Effector CD8-positive, alpha-beta T cell (primary cell): ENCODE data around the gene DNLZ.
"Not testable (repeated sequence)": the region's sequence is repeated elsewhere in the genome, so short reads cannot be mapped to it uniquely, and the experiment has no call there.

Source experiments
- DNase-seq: peaks from one replicate; lab custom pipeline; 2025; lab: John Stamatoyannopoulos, UW

DNLZ gene

GRCh38 chr9:136331030-136331429 lies 32.5 kb downstream of the DNLZ start:
- DNase-seq = no peak

GRCh38 chr9:136330406-136330990 lies 33.0 kb downstream of the DNLZ start:
- no peak for DNase-seq

GRCh38 chr9:136329636-136330405 lies 33.7 kb downstream of the DNLZ start:
- no peak for DNase-seq

- no peak for DNase-seq
These were observed 34.3 kb downstream of the DNLZ start for GRCh38 chr9:136329211-136329627.

GRCh38 chr9:136328622-136329041 lies 34.9 kb downstream of the DNLZ start:
- DNase-seq = no peak

GRCh38 chr9:136328011-136328621 lies 35.4 kb downstream of the DNLZ start:
- DNase-seq = no peak

GRCh38 chr9:136327304-136327974 lies 36.1 kb downstream of the DNLZ start, which contains the start of gene GPSM1:
Gene GPSM1, plus strand, starts transcription at chr9:136327539. Its CDS starts 157 bp downstream, at chr9:136327696.
- no peak for DNase-seq

GRCh38 chr9:136326761-136327303 lies 36.7 kb downstream of the DNLZ start:
- no peak for DNase-seq

GRCh38 chr9:136326061-136326760 lies 37.3 kb downstream of the DNLZ start:
- no peak for DNase-seq

- DNase-seq = no peak
These were observed 38.2 kb downstream of the DNLZ start for GRCh38 chr9:136325358-136325757.

- no peak for DNase-seq
These were observed 38.8 kb downstream of the DNLZ start for GRCh38 chr9:136324501-136325300.

GRCh38 chr9:136323371-136323789 lies 40.2 kb downstream of the DNLZ start:
- DNase-seq = no peak

- no peak for DNase-seq
These were observed 40.7 kb downstream of the DNLZ start for GRCh38 chr9:136322756-136323330.

GRCh38 chr9:136321561-136321960 lies 42.0 kb downstream of the DNLZ start:
- no peak for DNase-seq

- not testable (repeated sequence) for DNase-seq
These were observed 42.6 kb downstream of the DNLZ start for GRCh38 chr9:136320972-136321371.

- DNase-seq = not testable (repeated sequence)
These were observed 43.6 kb downstream of the DNLZ start for GRCh38 chr9:136319955-136320354.

GRCh38 chr9:136319244-136319643 lies 44.3 kb downstream of the DNLZ start:
- not testable (repeated sequence) for DNase-seq

- no peak for DNase-seq
These were observed 44.7 kb downstream of the DNLZ start for GRCh38 chr9:136318776-136319241.

GRCh38 chr9:136318111-136318775 lies 45.3 kb downstream of the DNLZ start:
- no peak for DNase-seq

- DNase-seq = no peak
These were observed 45.8 kb downstream of the DNLZ start for GRCh38 chr9:136317695-136318094.
